Retinal pigment epithelial cell (primary cell): ENCODE data around the gene MEP1B.

Experiments
- DNase-seq: peaks from one replicate; pipeline ENCODE4 v3.0.0-alpha.2; 2010; ENCODE audit warnings: low read depth
- H3K4me3 ChIP-seq: 2 replicates; pipeline ENCODE4 v1.5.1; 2011; ENCODE audit warnings: mild to moderate bottlenecking, low read length, control low read depth, moderate library complexity
- CTCF ChIP-seq: conservative IDR thresholded peaks from 2 replicates; pipeline ENCODE4 v1.5.1; 2011; ENCODE audit warnings: low read depth, low read length, control low read depth, inconsistent platforms

The MEP1B gene

GRCh38 chr18:32267463-32267862, 77.6 kb downstream of the MEP1B start:
- H3K4me3 ChIP-seq = no peak overlapping the region
- TF ChIP-seq CTCF = no peak
- DNase-seq = no peak
